HepG2 (cell line): ENCODE measurements around the gene EPHA2. TPM values are rescaled to one million over a fixed set of nuclear protein-coding genes. Genes with fewer than 3 reads are reported as not detected.

Experiments
- ARNTL ChIP-seq: sonication (generic); formaldehyde crosslinking; IDR thresholded peaks from 2 replicates; pipeline ENCODE4 v1.4.0; 2020; ENCODE audit warnings: mild to moderate bottlenecking, missing genetic modification reagents
- DNMT3B ChIP-seq: conservative IDR thresholded peaks from 2 replicates; pipeline ENCODE4 v1.6.1; 2016; ENCODE audit warnings: missing biosample characterization, control low read depth
- GATAD2A ChIP-seq: IDR thresholded peaks from 2 replicates; pipeline ENCODE4 v1.6.1; 2016
- HOXA5 ChIP-seq: sonication (generic); formaldehyde crosslinking; IDR thresholded peaks from 2 replicates; pipeline ENCODE4 v1.4.0; 2020; ENCODE audit warnings: missing genetic modification reagents
- JUN ChIP-seq: sonication (generic); formaldehyde crosslinking; IDR thresholded peaks from 2 replicates; pipeline ENCODE4 v1.4.0; 2020; ENCODE audit warnings: mild to moderate bottlenecking, missing genetic modification reagents
- MAX ChIP-seq: IDR thresholded peaks from 2 replicates; pipeline ENCODE4 v1.6.1; 2012; ENCODE audit warnings: inconsistent platforms
- MYNN ChIP-seq: sonication (generic); formaldehyde crosslinking; IDR thresholded peaks from 2 replicates; pipeline ENCODE4 v1.4.0; 2020; ENCODE audit warnings: mild to moderate bottlenecking, low read depth, missing genetic modification reagents
- NCOA2 ChIP-seq: sonication (generic); formaldehyde crosslinking; IDR thresholded peaks from 2 replicates; pipeline ENCODE4 v1.8.0; 2022; ENCODE audit warnings: inconsistent platforms
- RBM39 ChIP-seq: fragments of 200-400 bp; formaldehyde crosslinking; IDR thresholded peaks from one replicate; pipeline ENCODE4 v1.6.1; 2018; ENCODE audit warnings: antibody characterized with exemption, mild to moderate bottlenecking, low read depth, low read length; ENCODE audit not compliant: poor library complexity, severe bottlenecking
- RORA ChIP-seq: sonication (generic); formaldehyde crosslinking; IDR thresholded peaks from 2 replicates; pipeline ENCODE4 v1.5.0; 2020; ENCODE audit warnings: mild to moderate bottlenecking, missing genetic modification reagents, moderate library complexity
- STAT5B ChIP-seq: sonication (generic); formaldehyde crosslinking; IDR thresholded peaks from 2 replicates; pipeline ENCODE4 v1.4.0; 2020; ENCODE audit warnings: missing genetic modification reagents
- TMF1 ChIP-seq: sonication (generic); formaldehyde crosslinking; IDR thresholded peaks from 2 replicates; pipeline ENCODE4 v1.8.1; 2022; ENCODE audit warnings: low read depth, missing genetic modification reagents
- XBP1 ChIP-seq: sonication (generic); formaldehyde crosslinking; IDR thresholded peaks from 2 replicates; pipeline ENCODE4 v1.5.0; 2020; ENCODE audit warnings: missing genetic modification reagents
- ZBTB44 ChIP-seq: sonication (generic); formaldehyde crosslinking; IDR thresholded peaks from 2 replicates; pipeline ENCODE4 v1.4.0; 2020; ENCODE audit warnings: missing genetic modification reagents
- ZBTB46 ChIP-seq: sonication (generic); formaldehyde crosslinking; IDR thresholded peaks from 2 replicates; pipeline ENCODE4 v1.4.0; 2020; ENCODE audit warnings: mild to moderate bottlenecking, missing genetic modification reagents, borderline replicate concordance
- ZFP36 ChIP-seq: fragments of 150-350 bp; IDR thresholded peaks from 2 replicates; pipeline ENCODE4 v1.6.1; 2018; ENCODE audit warnings: borderline replicate concordance, low read length, low read depth; ENCODE audit not compliant: partially characterized antibody
- ZFY ChIP-seq: sonication (generic); formaldehyde crosslinking; IDR thresholded peaks from 2 replicates; pipeline ENCODE4 v1.4.0; 2020; ENCODE audit warnings: missing genetic modification reagents
- ZNF256 ChIP-seq: sonication (generic); formaldehyde crosslinking; conservative IDR thresholded peaks from 2 replicates; pipeline ENCODE4 v1.4.0; 2020; ENCODE audit warnings: missing genetic modification reagents
- ZNF432 ChIP-seq: sonication (generic); formaldehyde crosslinking; IDR thresholded peaks from 2 replicates; pipeline ENCODE4 v1.5.0; 2020; ENCODE audit warnings: missing genetic modification reagents, mild to moderate bottlenecking, borderline replicate concordance
- ZNF574 ChIP-seq: sonication (generic); formaldehyde crosslinking; IDR thresholded peaks from 2 replicates; pipeline ENCODE4 v1.4.0; 2020; ENCODE audit warnings: missing genetic modification reagents
- ZNF614 ChIP-seq: IDR thresholded peaks from 2 replicates; pipeline ENCODE4 v1.6.1; 2018; ENCODE audit warnings: missing biosample characterization, missing genetic modification reagents, inconsistent platforms, borderline replicate concordance
- polyA plus RNA-seq, 8 experiments: library from polyadenylated mRNA; depleted of rRNA in 3 of 8; stranded (reverse) in 7 of 8; unstranded in 1 of 8; fragments of >200 nt; fragmentation: Illumina TruSeq in 4 of 8; extraction: Trizol in 4 of 8; gene quantifications; 2 replicates each; pipeline versions ENCODE4 v1.2.1 to v1.2.3, GENCODE V29; 2011 to 2016; ENCODE audit warnings: low read depth in 4 of 8, missing spikeins in 1 of 8, mixed read lengths in 1 of 8; ENCODE audit not compliant: insufficient read depth in 1 of 8
- total RNA-seq, 5 experiments: library from RNA; depleted of rRNA; stranded (reverse); fragments of >200 nt; fragmentation: Illumina TruSeq; extraction: Trizol; gene quantifications; 2 replicates each; pipeline ENCODE4 v1.2.3, GENCODE V29; 2016; ENCODE audit warnings: low read depth in 1 of 5

The EPHA2 gene
- total and polyA plus RNA-seq, 2 of the 13 experiments (the other 11 are each of a cell fraction or from before 2014, with no cell fraction given), result 33.6 to 53.6 TPM

- peak; percentile 84; the same call in 1 of the 2 replicates for TF ChIP-seq DNMT3B (CRISPR knock-in tag)
- peak; percentile 82 for TF ChIP-seq ZFY (CRISPR knock-in tag)
- no peak for TF ChIP-seq XBP1 (CRISPR knock-in tag)
- TF ChIP-seq ZBTB46, result no peak
- no peak; the same call in 1 of the 2 replicates for TF ChIP-seq ZNF614 (CRISPR knock-in tag)
- TF ChIP-seq ZNF256, result peak; percentile 58
- peak; percentile 78 for TF ChIP-seq ZNF574 (CRISPR knock-in tag)
- no peak for TF ChIP-seq STAT5B (CRISPR knock-in tag)
- no peak for TF ChIP-seq TMF1
- TF ChIP-seq JUN (CRISPR knock-in tag), result no peak; the same call in 1 of the 2 replicates
- TF ChIP-seq ARNTL (CRISPR knock-in tag), result peak; percentile 62; the same call in 1 of the 2 replicates
- TF ChIP-seq RORA (CRISPR knock-in tag), result no peak
- TF ChIP-seq ZFP36, result no peak
- TF ChIP-seq MAX, result peak; percentile 68; the same call in 1 of the 2 replicates
- no peak for TF ChIP-seq RBM39
- no peak for TF ChIP-seq ZNF432
- no peak for TF ChIP-seq ZBTB44
- TF ChIP-seq MYNN (CRISPR knock-in tag), result no peak; the same call in 1 of the 2 replicates
- 0 out of 2 replicates have a peak, but pooled peaks have one; percentile 38 for TF ChIP-seq NCOA2 (CRISPR knock-in tag)
- peak; percentile 70; the same call in 1 of the 2 replicates for TF ChIP-seq HOXA5 (CRISPR knock-in tag)
- peak; percentile 33; the same call in 1 of the 2 replicates for TF ChIP-seq GATAD2A
Measured at GRCh38 chr1:16155537-16156410, at the start of gene EPHA2 (continued).
